GM18909 (cell line): ENCODE results near the gene ADAM8.
"Not testable (repeated sequence)": the region's sequence is repeated elsewhere in the genome, so short reads cannot be mapped to it uniquely, and the experiment has no call there.

ENCODE experiments used
- ATAC-seq: cut with Tn5 transposase; IDR thresholded peaks from one replicate; pipeline ENCODE4 v1.9.1; 2021; ENCODE audit warnings: mild to moderate bottlenecking; ENCODE audit not compliant: unreplicated experiment, poor library complexity

Gene ADAM8

GRCh38 chr10:133236401-133237240 is 40.0 kb downstream of the ADAM8 start:
- no peak for ATAC-seq

GRCh38 chr10:133235932-133236331 is 40.7 kb downstream of the ADAM8 start:
- ATAC-seq = no peak

DNA sequence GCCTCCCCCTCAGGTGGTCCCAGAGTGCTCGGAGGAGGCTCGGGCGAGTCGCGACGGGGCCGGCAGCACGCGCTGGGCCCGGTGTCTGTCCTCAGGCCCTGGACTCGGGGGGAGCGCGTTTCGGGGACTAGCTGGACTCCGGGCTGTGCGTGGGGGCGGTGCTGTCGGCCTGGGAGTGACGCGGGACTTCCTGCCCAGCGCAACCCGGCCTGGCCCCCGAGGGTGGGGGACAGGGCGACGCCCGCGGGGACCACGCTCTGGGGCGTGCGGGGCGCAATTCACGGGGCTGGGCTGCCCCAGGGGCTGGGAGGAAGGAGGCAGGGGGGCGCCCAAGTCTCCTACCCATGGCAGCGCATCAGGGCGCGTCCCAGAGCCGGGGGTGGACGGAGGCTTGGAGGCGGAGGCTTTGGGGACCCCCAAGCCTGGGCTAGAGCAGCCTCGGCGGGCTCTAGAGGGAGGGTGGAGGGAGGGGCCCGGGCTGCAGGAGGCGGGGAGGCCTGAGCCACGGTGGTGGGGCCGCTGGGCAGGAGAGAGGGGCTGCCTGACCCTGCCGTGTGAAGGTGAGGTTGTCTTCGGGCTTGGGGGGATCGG is 41.3 kb downstream of the ADAM8 start:
- no peak for ATAC-seq

GRCh38 chr10:133234796-133235195 is 41.9 kb downstream of the ADAM8 start:
- not testable (repeated sequence) for ATAC-seq

DNA sequence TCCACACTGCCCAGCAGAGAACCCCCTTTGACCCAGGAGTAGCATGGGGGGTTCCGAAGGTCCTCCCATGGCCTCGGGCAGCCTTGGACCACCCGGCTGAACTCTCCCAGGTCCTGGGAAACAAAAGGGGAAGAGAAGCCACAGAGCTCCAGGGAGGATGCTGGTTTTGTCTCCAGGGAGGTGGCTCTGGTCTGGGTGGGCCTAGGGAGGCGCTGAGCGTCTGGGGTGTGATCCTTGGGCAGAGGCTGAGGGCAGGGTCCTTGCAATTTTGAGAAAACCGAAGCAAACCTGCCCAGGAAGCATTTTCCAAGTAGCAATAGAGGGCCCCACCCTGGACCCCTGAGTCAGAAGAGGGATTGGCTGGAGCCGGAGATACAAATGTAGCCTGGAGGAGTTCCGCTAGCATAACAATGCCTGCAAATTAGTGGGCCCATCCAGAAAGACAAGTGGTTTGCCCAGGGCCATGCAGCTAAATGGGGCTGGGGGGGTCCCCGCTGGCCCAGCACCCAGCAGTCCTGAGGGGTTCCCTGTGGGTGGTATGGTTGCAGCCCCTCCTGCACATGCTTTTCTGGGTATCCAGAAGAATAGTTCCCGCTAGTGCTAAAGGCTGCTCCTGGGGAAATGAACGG is 44.6 kb downstream of the ADAM8 start:
- ATAC-seq = no peak

DNA sequence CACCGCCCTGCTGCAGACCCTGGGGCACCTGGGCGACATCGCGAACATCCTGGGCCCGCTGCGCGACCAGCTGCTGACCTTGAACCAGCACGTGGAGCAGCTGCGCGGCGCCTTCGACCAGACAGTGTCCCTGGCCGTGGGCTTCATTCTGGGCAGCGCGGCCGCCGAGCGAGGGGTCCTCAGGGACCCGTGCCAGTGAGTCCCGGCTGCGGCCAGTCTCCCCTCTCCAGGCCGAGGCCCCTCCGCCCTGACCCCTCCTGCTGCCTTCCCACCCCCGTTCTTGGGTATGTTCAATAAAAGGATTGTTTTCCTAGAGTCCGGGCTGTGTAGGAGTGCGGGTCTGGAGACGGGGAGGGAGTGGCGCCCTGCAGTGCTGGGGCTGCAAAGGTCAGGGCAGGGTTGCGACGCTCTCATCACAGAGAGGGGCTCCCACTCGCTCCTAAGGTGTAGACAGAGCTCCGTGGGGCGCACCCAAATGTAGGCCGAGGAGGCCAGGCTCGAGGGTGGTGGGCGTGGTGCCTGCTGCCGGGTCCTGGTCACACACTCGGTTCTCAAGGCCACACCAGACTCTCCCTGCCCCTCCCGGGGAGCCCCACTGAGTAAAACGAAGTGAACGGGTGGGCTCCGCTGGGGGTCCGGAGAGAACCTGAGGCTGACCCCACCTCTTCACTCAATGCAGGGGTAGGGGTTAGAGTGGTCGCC is 45.3 kb downstream of the ADAM8 start:
- no peak for ATAC-seq

- no peak for ATAC-seq
Measured at GRCh38 chr10:133230387-133231195, 46.1 kb downstream of the ADAM8 start.

DNA sequence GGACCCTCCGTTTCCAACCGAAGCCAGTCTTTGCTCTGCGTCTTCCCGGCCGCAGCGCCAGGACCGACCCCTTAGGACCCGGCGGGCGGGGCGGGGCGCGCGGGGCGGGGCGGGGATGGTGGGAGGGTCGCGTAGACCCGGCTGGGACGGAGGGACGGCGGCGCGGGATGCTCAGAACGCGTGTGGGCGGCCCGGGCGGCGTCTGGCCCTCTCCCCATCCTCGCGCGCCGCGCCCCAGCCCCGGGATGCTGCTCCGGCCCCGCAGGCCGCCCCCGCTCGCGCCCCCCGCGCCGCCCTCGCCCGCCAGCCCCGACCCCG is 46.7 kb downstream of the ADAM8 start, which contains the start of gene UTF1:
Gene UTF1 (plus strand): TSS at position 174 of the 318 bp plus-strand sequence. CDS start 72 bp downstream, at position 246.
- no peak for ATAC-seq

GRCh38 chr10:133229265-133230043 is 47.2 kb downstream of the ADAM8 start:
- no peak for ATAC-seq

- no peak for ATAC-seq
Measured at GRCh38 chr10:133227256-133227655, 49.4 kb downstream of the ADAM8 start.

DNA sequence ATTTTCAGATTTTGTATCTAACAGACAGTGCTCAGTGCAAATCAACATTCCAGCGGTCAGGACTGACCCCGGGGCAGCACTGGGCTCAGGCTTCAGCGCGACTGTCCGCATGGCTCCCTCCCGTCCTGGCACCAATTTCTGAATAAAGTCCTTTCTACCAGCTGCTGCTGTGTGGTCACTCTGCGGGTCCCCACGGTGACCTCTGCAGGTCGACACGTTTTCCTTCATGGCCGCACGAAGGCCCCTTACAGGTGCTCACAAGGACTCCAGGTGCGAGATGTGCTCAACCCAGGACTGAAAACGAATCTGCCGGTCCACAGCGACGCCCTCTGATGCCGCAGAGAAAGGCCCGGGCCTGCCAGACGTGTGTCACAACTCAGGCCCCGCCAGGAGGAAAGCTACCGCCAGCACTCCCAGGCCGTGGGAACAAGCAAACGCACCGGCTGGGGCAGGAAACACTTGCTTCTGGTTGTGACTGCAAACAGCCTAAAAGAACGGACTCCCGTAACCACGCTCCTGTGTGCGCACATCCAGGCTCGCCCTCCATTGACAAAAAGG is 50.3 kb downstream of the ADAM8 start:
- ATAC-seq = no peak

GRCh38 chr10:133225707-133226191 is 50.9 kb downstream of the ADAM8 start:
- no peak for ATAC-seq

DNA sequence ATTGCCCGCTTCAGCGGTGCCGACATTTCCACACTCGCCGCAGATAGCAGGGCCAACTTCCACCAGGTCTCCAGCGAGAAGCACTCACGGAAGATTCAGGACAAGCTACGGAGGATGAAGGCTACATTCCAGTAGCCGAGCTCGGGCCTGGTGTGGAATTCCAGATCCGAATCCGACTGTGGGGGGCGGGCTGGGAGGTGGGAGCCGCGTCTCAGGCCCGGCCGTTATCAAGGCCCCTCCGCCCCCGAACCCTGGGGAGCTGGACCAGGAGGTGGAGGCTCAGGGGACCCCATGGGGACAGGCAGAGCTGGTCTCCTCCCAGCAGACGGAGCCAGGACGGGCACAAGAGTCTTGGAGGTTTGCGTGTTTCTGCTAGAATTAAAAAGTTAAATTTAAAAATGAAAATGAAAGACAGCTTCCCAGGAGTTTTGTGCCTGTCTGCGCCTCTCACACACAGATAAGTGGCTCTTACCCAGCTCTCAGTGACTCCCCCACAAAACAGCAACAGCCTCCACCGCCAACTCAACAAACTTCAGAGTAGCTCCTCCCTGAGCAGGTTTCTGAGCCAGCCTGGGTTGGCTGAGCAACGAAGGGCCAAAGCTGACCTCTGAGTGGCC is 51.8 kb downstream of the ADAM8 start:
- ATAC-seq = no peak

- ATAC-seq = no peak
Measured at GRCh38 chr10:133224076-133224475, 52.6 kb downstream of the ADAM8 start.

DNA sequence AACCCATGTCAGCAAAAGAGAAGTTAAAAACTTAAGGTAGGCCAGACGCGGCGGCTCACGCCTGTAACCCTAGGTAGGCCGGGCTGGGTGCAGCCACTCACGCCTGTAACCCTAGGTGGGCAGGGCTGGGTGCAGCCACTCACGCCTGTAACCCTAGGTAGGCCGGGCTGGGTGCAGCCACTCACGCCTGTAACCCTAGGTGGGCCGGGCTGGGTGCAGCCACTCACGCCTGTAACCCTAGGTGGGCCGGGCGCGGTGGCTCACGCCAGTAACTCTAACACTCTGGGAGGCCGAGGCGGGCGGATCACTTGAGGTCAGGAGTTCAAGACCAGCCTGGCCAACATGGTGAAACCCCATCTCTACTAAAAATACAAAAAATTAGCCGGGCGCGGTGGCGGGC is 54.9 kb downstream of the ADAM8 start:
- not testable (repeated sequence) for ATAC-seq

GRCh38 chr10:133221331-133221730 is 55.3 kb downstream of the ADAM8 start:
- no peak for ATAC-seq

DNA sequence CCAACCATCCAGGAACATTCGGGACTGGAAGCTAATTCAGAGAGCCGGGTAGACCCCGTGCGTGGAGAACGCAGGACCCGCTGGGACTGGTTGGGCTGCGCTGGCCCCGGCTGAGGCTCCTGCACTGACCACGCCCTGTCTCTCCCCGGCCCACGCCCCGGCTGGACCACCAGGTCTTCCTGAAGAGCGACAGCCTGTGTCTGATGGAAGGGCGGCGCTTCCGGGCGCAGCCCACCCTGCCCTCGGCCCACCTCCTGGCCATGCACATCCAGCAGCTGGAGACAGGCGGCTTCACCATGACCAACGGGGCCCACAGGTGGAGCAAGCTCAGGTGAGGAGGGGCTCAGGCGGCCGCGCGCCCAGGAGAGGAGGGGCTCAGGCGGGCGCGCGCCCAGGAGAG is 56.9 kb downstream of the ADAM8 start:
- no peak for ATAC-seq

- ATAC-seq = no peak
Measured at GRCh38 chr10:133218891-133219290, 57.8 kb downstream of the ADAM8 start.
